Measurements from ENCODE around the gene SND1. TPM values are rescaled to one million over a fixed set of nuclear protein-coding genes. Genes with fewer than 3 reads are reported as not detected.
A peak's percentile ranks its signal among the peaks of the same experiment; 100 is the strongest.

Gene SND1
- total and polyA plus RNA-seq, 2 donors (not counting 1 experiment from before 2014, with no cell fraction given): 137 to 174 TPM

DNA sequence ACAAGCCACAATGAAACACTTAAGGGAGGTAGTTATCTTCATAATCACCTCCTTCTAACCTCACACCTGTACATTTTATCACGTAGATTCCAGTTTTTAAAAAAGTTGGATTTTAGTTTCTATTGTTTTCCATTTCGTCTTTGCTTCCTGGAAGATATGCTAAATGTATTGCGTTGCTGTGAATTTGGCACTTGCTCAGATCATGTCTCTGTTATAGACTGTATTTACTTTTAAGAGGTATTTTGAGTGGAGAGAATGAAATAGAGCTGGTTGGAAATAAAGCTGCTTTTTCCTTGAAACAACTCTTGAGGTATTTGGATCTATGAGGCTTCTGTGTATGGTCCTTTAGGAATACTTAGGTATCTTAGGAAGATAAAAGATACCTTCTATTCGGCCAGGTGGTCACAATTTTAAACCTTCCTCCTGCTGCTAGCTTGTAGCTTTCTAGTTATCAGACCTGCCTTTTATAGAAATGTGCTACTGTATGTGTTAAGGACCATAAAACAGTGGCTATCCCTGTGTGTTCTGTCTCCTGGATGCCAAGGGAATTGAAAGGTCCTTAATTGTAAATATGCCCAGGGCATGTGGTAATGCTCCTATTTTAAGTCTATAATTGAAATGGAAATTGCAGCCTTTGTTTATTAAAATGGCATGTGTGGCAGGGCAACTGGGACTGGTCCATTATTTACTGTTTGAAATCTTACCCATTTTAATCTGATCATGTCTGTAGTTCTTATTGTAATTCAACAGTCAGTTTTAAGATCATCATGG lies 147.7 kb downstream of the SND1 start:
- no peak overlapping the region for H3K27ac ChIP-seq (ENCODE audit: insufficient read depth, low read length)
- H3K27me3 ChIP-seq (ENCODE audit: control insufficient read depth, insufficient read depth, low read length): no peaks in the 10 kb centered on the region
- no peaks in the 10 kb centered on the region for H3K4me1 ChIP-seq (ENCODE audit: control insufficient read depth, extremely low read depth, insufficient read depth, low read length)
- H3K9ac ChIP-seq (ENCODE audit: insufficient read depth, low read length): no peak overlapping the region
- H3K4me2 ChIP-seq (ENCODE audit: extremely low read depth, insufficient read depth, low read length): no peak overlapping the region
- H2AFZ ChIP-seq (ENCODE audit: low read length): no peak overlapping the region
- no peak for DNase-seq (ENCODE audit: low read depth in 2 of 2)
- TF ChIP-seq, protein P1, sequence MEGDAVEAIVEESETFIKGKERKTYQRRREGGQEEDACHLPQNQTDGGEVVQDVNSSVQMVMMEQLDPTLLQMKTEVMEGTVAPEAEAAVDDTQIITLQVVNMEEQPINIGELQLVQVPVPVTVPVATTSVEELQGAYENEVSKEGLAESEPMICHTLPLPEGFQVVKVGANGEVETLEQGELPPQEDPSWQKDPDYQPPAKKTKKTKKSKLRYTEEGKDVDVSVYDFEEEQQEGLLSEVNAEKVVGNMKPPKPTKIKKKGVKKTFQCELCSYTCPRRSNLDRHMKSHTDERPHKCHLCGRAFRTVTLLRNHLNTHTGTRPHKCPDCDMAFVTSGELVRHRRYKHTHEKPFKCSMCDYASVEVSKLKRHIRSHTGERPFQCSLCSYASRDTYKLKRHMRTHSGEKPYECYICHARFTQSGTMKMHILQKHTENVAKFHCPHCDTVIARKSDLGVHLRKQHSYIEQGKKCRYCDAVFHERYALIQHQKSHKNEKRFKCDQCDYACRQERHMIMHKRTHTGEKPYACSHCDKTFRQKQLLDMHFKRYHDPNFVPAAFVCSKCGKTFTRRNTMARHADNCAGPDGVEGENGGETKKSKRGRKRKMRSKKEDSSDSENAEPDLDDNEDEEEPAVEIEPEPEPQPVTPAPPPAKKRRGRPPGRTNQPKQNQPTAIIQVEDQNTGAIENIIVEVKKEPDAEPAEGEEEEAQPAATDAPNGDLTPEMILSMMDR (conservative IDR thresholded peaks at IDR 0.05 in 1 of 2, IDR thresholded peaks at IDR 0.05 in 1 of 2; ENCODE audit: low read depth in 1 of 2, low read length in 2 of 2): no peak
- no peak for TF ChIP-seq EZH2 (IDR thresholded peaks at IDR 0.05; ENCODE audit: low read length, missing control alignments)
- peaks cover 3% of the 10 kb centered on the region for H4K20me1 ChIP-seq (ENCODE audit: control insufficient read depth, extremely low read depth, insufficient read depth, low read length)
- no peaks in the 10 kb centered on the region for H3K36me3 ChIP-seq (ENCODE audit: control insufficient read depth, insufficient read depth, low read length)
- no peaks in the 10 kb centered on the region for H3K9me3 ChIP-seq (ENCODE audit: control insufficient read depth, insufficient read depth, low read depth, low read length)
- H3K79me2 ChIP-seq (ENCODE audit: control insufficient read depth, insufficient read depth, low read length): peaks cover 22% of the 10 kb centered on the region
- no peak overlapping the region for H3K4me3 ChIP-seq (replicated peaks in 1 of 4; ENCODE audit: control extremely low read depth in 1 of 4, insufficient read depth in 1 of 4, low read depth in 3 of 4, low read length in 4 of 4)

DNA sequence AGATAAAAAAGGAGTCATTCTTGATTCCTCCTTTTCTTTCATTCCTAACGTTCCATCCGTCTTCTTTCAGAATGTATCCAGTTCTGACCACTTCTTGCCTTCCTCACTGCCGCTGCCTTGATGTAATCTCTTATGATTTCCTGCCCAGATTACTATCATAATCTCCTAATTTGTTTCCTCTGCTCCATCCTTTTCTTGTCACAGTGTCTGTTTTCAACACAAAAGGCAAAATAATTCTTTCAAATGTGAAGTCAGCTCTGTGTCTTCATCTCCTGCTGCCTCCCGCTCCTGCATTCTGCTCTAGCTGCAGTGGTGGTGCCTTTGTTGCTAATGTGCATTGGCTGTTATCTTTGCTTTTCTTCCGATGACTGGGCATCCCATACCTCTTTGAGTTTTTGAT lies 150.9 kb downstream of the SND1 start:
- Histone ChIP-seq H3K9me3 (ENCODE audit: control insufficient read depth, insufficient read depth, low read depth, low read length) (no peaks in the 10 kb centered on the region), H2AFZ (ENCODE audit: low read length) (no peak overlapping the region), H3K36me3 (ENCODE audit: control insufficient read depth, insufficient read depth, low read length) (peaks cover 2% of the 10 kb centered on the region), H3K4me1 (ENCODE audit: control insufficient read depth, extremely low read depth, insufficient read depth, low read length) (no peaks in the 10 kb centered on the region), H3K9ac (ENCODE audit: insufficient read depth, low read length) (no peak overlapping the region), H3K79me2 (ENCODE audit: control insufficient read depth, insufficient read depth, low read length) (peaks cover 14% of the 10 kb centered on the region), H4K20me1 (ENCODE audit: control insufficient read depth, extremely low read depth, insufficient read depth, low read length) (peaks cover 3% of the 10 kb centered on the region), H3K27me3 (ENCODE audit: control insufficient read depth, insufficient read depth, low read length) (no peaks in the 10 kb centered on the region), H3K4me3 (replicated peaks in 1 of 4; ENCODE audit: control extremely low read depth in 1 of 4, insufficient read depth in 1 of 4, low read depth in 3 of 4, low read length in 4 of 4) (no peak overlapping the region), H3K27ac (ENCODE audit: insufficient read depth, low read length) (no peak overlapping the region), H3K4me2 (ENCODE audit: extremely low read depth, insufficient read depth, low read length) (no peak overlapping the region)
- no peak for DNase-seq (ENCODE audit: low read depth in 2 of 2)
- no peak for TF ChIP-seq EZH2 (IDR thresholded peaks at IDR 0.05; ENCODE audit: low read length, missing control alignments)
- TF ChIP-seq, protein P1 (conservative IDR thresholded peaks at IDR 0.05 in 1 of 2, IDR thresholded peaks at IDR 0.05 in 1 of 2; ENCODE audit: low read depth in 1 of 2, low read length in 2 of 2): no peak

DNA sequence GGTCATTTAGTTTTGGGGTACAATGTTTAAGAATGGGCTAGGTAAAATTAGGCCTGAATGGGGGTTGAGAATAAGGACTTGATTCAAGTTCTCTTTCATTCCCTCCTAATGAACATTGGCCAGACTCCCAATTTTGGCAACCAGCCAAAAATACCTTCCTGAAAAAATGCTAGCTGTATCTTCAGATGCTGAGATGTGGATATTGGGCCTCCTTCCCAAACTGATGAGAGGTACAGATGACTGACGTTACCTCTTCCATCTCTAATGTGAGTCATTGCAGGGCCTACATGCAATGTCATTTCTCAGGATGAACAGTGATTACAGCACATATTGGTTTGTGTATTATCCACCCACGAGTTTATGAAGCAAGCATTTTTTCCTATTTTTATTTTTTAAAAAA lies 151.6 kb downstream of the SND1 start:
- Histone ChIP-seq H3K27ac (ENCODE audit: insufficient read depth, low read length) (no peak overlapping the region), H3K79me2 (ENCODE audit: control insufficient read depth, insufficient read depth, low read length) (peaks cover 11% of the 10 kb centered on the region), H3K4me3 (replicated peaks in 1 of 4; ENCODE audit: control extremely low read depth in 1 of 4, insufficient read depth in 1 of 4, low read depth in 3 of 4, low read length in 4 of 4) (no peak overlapping the region), H3K9me3 (ENCODE audit: control insufficient read depth, insufficient read depth, low read depth, low read length) (no peaks in the 10 kb centered on the region), H2AFZ (ENCODE audit: low read length) (no peak overlapping the region), H3K9ac (ENCODE audit: insufficient read depth, low read length) (no peak overlapping the region), H3K4me1 (ENCODE audit: control insufficient read depth, extremely low read depth, insufficient read depth, low read length) (peaks cover 1% of the 10 kb centered on the region), H3K36me3 (ENCODE audit: control insufficient read depth, insufficient read depth, low read length) (peaks cover 3% of the 10 kb centered on the region), H3K27me3 (ENCODE audit: control insufficient read depth, insufficient read depth, low read length) (no peaks in the 10 kb centered on the region), H4K20me1 (ENCODE audit: control insufficient read depth, extremely low read depth, insufficient read depth, low read length) (no peaks in the 10 kb centered on the region), H3K4me2 (ENCODE audit: extremely low read depth, insufficient read depth, low read length) (no peak overlapping the region)
- peak in 1 of 2 donors; percentile 48 for DNase-seq (ENCODE audit: low read depth in 2 of 2)
- no peak for TF ChIP-seq EZH2 (IDR thresholded peaks at IDR 0.05; ENCODE audit: low read length, missing control alignments)
- TF ChIP-seq, protein P1 (conservative IDR thresholded peaks at IDR 0.05 in 1 of 2, IDR thresholded peaks at IDR 0.05 in 1 of 2; ENCODE audit: low read depth in 1 of 2, low read length in 2 of 2): no peak
